ENCODE data around the gene RAP1GAP. TPM values are rescaled to one million over a fixed set of nuclear protein-coding genes. Genes with fewer than 3 reads are reported as not detected.

Gene RAP1GAP
- total RNA-seq, 2 donors from 2014 or later = 46.5 to 104 TPM

- ATAC-seq (no peak), DNase-seq (no peak)
- Histone ChIP-seq H3K9me3 (no peaks in the 10 kb centered on the region), H3K27ac (no peak overlapping the region), H3K4me1 (peaks cover 8% of the 10 kb centered on the region), H3K4me3 (no peak overlapping the region), H3K36me3 (replicated peaks in 1 of 2; ENCODE audit: insufficient read depth in 1 of 2, low read depth in 2 of 2) (peaks cover 6 to 9% of the 10 kb centered on the region in 2 donors), H3K27me3 (no peaks in the 10 kb centered on the region)
- TF ChIP-seq POLR2A (IDR thresholded peaks at IDR 0.05) = no peak
- peak in 2 of 7 experiments; percentile 8 to 14 for TF ChIP-seq CTCF (IDR thresholded peaks at IDR 0.05)
- 81 to 86% methylated on average over 2 to 7 of the region's 7 CpGs for WGBS, 2 donors
- intact Hi-C loops (cut with DNase I) = no loop called here
These were observed 64.0 kb downstream of the RAP1GAP start for GRCh38 chr1:21605012-21605715.

GRCh38 chr1:21604208-21604957, 64.8 kb downstream of the RAP1GAP start:
- intact Hi-C loops (cut with DNase I) = loop anchor here (5.0 kb wide), 1 partner anchor 58 kb away; no protein-coding TSS in a partner anchor
- no peak for DNase-seq
- TF ChIP-seq CTCF (IDR thresholded peaks at IDR 0.05) (no peak), POLR2A (IDR thresholded peaks at IDR 0.05) (no peak)
- 85 to 89% methylated on average over 12 of the region's 12 CpGs for WGBS, 2 donors
- Histone ChIP-seq H3K4me1 (peaks cover 8% of the 10 kb centered on the region), H3K36me3 (replicated peaks in 1 of 2; ENCODE audit: insufficient read depth in 1 of 2, low read depth in 2 of 2) (peaks cover 8 to 14% of the 10 kb centered on the region in 2 donors), H3K9me3 (no peaks in the 10 kb centered on the region), H3K4me3 (no peak overlapping the region), H3K27me3 (no peaks in the 10 kb centered on the region), H3K27ac (no peak overlapping the region)
- no peak for ATAC-seq

DNA sequence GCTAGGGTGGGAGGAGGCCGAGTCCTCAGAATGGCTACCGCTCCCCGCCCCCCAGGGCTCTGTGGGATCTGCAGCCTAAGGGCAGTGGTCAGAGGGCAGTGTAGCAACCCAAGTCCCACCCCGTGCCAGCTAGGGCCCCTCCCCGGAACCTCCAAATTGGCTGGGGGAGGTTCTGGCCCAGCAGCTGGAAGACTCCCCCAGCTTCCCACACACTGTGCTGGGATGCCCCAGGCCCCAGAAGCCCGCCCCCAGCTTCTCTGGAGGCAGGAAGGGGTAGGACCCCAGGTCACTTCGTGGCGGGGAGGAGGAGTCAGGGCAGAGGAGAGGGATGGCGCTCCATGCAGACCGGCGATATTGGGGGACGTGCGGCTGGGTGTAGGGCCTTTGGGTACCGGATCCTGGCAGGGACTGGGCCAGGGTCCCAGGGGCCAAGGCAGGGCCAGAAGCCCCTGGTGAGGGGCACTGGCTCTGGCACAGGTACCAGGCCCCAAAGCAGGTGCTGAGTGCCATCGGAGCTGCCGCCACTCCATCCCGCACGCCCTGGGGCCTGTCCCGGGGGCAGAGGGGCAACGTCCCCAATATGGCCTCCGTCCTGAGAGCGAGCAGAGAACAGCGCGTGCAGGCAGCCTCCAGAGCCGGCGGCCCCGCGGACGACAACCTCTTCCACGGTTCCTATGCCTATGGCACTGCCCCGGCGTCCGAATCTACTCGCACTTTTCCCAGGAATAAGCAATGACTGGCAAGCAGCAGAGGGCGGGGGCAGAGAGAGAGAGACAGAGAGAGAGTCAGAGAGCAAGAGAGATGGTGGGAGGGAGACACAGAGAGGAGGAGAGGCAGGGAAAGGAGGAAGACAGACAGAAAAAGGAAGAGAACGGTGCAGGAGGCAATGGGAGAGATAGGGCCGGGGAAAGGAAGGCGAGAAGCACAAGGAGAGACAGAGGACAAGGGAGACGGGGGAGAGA, 65.7 kb downstream of the RAP1GAP start:
- Histone ChIP-seq H3K9me3 (no peaks in the 10 kb centered on the region), H3K4me3 (no peak overlapping the region), H3K27ac (no peak overlapping the region), H3K36me3 (replicated peaks in 1 of 2; ENCODE audit: insufficient read depth in 1 of 2, low read depth in 2 of 2) (peaks cover 10 to 18% of the 10 kb centered on the region in 2 donors), H3K4me1 (peaks cover 8% of the 10 kb centered on the region), H3K27me3 (no peaks in the 10 kb centered on the region)
- WGBS, 2 donors = 89 to 91% methylated on average over 21 to 34 of the region's 39 CpGs
- intact Hi-C loops (cut with DNase I) = loop anchor here (5.0 kb wide), 1 partner anchor 59 kb away; no protein-coding TSS in a partner anchor
- DNase-seq (no peak), ATAC-seq (no peak)
- TF ChIP-seq POLR2A (IDR thresholded peaks at IDR 0.05) (no peak), CTCF (IDR thresholded peaks at IDR 0.05) (no peak)

GRCh38 chr1:21601278-21602048, 67.7 kb downstream of the RAP1GAP start:
- Histone ChIP-seq H3K27me3 (no peaks in the 10 kb centered on the region), H3K4me3 (no peak overlapping the region), H3K27ac (no peak overlapping the region), H3K9me3 (no peaks in the 10 kb centered on the region), H3K4me1 (no peaks in the 10 kb centered on the region), H3K36me3 (replicated peaks in 1 of 2; ENCODE audit: insufficient read depth in 1 of 2, low read depth in 2 of 2) (peaks cover 10 to 26% of the 10 kb centered on the region in 2 donors)
- ATAC-seq = no peak
- intact Hi-C loops (cut with DNase I) = loop anchor here (5.0 kb wide), 1 partner anchor 61 kb away; no protein-coding TSS in a partner anchor
- 83 to 97% methylated on average over 18 to 25 of the region's 30 CpGs for WGBS, 2 donors
- no peak for DNase-seq
- TF ChIP-seq CTCF (IDR thresholded peaks at IDR 0.05) (no peak), POLR2A (IDR thresholded peaks at IDR 0.05) (no peak)
